Cardiac muscle cell (in vitro differentiated cells and primary cell): Measurements from ENCODE around the gene S100A16. TPM values are rescaled to one million over a fixed set of nuclear protein-coding genes. Genes with fewer than 3 reads are reported as not detected.
"Not testable (repeated sequence)": the region's sequence is repeated elsewhere in the genome, so short reads cannot be mapped to it uniquely, and the experiment has no call there.

Experiments
- DNase-seq, 2 donors: peaks; one replicate each; pipeline versions ENCODE4 v3.0.0 to v3.0.0-alpha.2; 2010 to 2017; ENCODE audit warnings: low read depth in 1 of 2, low spot score in 1 of 2
- H3K27ac ChIP-seq: fragments of 200-600 bp; sonication (generic); 2 replicates; pipeline ENCODE4 v1.5.1; 2016
- H3K27me3 ChIP-seq: fragments of 200-600 bp; sonication (generic); 2 replicates; pipeline ENCODE4 v1.6.0; 2016; ENCODE audit warnings: control low read depth
- H3K36me3 ChIP-seq: fragments of 200-600 bp; sonication (generic); 2 replicates; pipeline ENCODE4 v1.5.1; 2016; ENCODE audit warnings: control low read depth
- H3K4me1 ChIP-seq: fragments of 200-600 bp; sonication (generic); 2 replicates; pipeline ENCODE4 v1.8.1; 2017; ENCODE audit warnings: low read depth, mild to moderate bottlenecking, mixed run types
- H3K4me3 ChIP-seq: fragments of 200-600 bp; sonication (generic); 2 replicates; pipeline ENCODE4 v1.5.1; 2016; ENCODE audit warnings: mild to moderate bottlenecking
- H3K9me3 ChIP-seq: fragments of 200-600 bp; sonication (generic); 2 replicates; pipeline ENCODE4 v1.5.1; 2017; ENCODE audit warnings: low read depth, mild to moderate bottlenecking, control low read depth
- CTCF ChIP-seq: IDR thresholded peaks from 2 replicates; pipeline ENCODE4 v1.5.1; 2012; ENCODE audit warnings: low read depth, mild to moderate bottlenecking, low read length
- polyA plus RNA-seq: library from polyadenylated mRNA; unstranded; fragments of >200 nt; fragmentation: Nextera tagmentation; extraction: Ambion mirVana; gene quantifications from 2 replicates; pipeline ENCODE4 v1.2.1, GENCODE V29; 2016
- total RNA-seq: library from RNA; depleted of rRNA; stranded (reverse); fragments of >200 nt; gene quantifications from 2 replicates; pipeline ENCODE4 v1.2.3, GENCODE V29; 2016

S100A16 gene
- total and polyA plus RNA-seq, 2 experiments from 2014 or later = 59.7 to 110 TPM

GRCh38 chr1:153563991-153564390 is 48.9 kb downstream of the S100A16 start:
- Histone ChIP-seq H3K27ac (no peak overlapping the region), H3K4me1 (peaks cover 27% of the 10 kb centered on the region), H3K4me3 (no peak overlapping the region), H3K27me3 (no peaks in the 10 kb centered on the region), H3K36me3 (no peaks in the 10 kb centered on the region), H3K9me3 (no peaks in the 10 kb centered on the region)
- TF ChIP-seq CTCF = no peak
- no peak for DNase-seq

GRCh38 chr1:153563483-153563901 is 49.4 kb downstream of the S100A16 start:
- no peak for DNase-seq
- H3K36me3 ChIP-seq = no peaks in the 10 kb centered on the region
- no peaks in the 10 kb centered on the region for H3K9me3 ChIP-seq
- H3K4me1 ChIP-seq = peaks cover 24% of the 10 kb centered on the region
- no peak for TF ChIP-seq CTCF
- no peak overlapping the region for H3K4me3 ChIP-seq
- H3K27me3 ChIP-seq = no peaks in the 10 kb centered on the region
- H3K27ac ChIP-seq = no peak overlapping the region

- not testable (repeated sequence) for H3K9me3 ChIP-seq, H3K36me3 ChIP-seq, H3K27ac ChIP-seq, DNase-seq, H3K27me3 ChIP-seq, H3K4me3 ChIP-seq
- H3K4me1 ChIP-seq = peaks cover 16% of the 10 kb centered on the region
These were observed 50.9 kb downstream of the S100A16 start for GRCh38 chr1:153562021-153562420.

GRCh38 chr1:153561466-153561985 is 51.4 kb downstream of the S100A16 start:
- Histone ChIP-seq H3K27me3 (no peaks in the 10 kb centered on the region), H3K27ac (no peak overlapping the region), H3K4me3 (no peak overlapping the region), H3K4me1 (peaks cover 16% of the 10 kb centered on the region), H3K9me3 (no peaks in the 10 kb centered on the region), H3K36me3 (no peaks in the 10 kb centered on the region)
- no peak for TF ChIP-seq CTCF
- no peak for DNase-seq

GRCh38 chr1:153560771-153561465 is 52.0 kb downstream of the S100A16 start:
- H3K27ac ChIP-seq = no peak overlapping the region
- no peak overlapping the region for H3K4me3 ChIP-seq
- DNase-seq = no peak
- TF ChIP-seq CTCF = no peak
- H3K36me3 ChIP-seq = no peaks in the 10 kb centered on the region
- H3K27me3 ChIP-seq = no peaks in the 10 kb centered on the region
- no peaks in the 10 kb centered on the region for H3K9me3 ChIP-seq
- H3K4me1 ChIP-seq = peaks cover 11% of the 10 kb centered on the region

GRCh38 chr1:153560241-153560640 is 52.7 kb downstream of the S100A16 start:
- Histone ChIP-seq H3K4me3 (no peak overlapping the region), H3K27ac (no peak overlapping the region), H3K4me1 (peaks cover 4% of the 10 kb centered on the region), H3K9me3 (no peaks in the 10 kb centered on the region), H3K36me3 (no peaks in the 10 kb centered on the region), H3K27me3 (no peaks in the 10 kb centered on the region)
- no peak for TF ChIP-seq CTCF
- DNase-seq = no peak
